ENCODE data around the gene ARSG. TPM values are rescaled to one million over a fixed set of nuclear protein-coding genes. Genes with fewer than 3 reads are reported as not detected.

Gene ARSG
- polyA plus RNA-seq, 3 donors: 15.5 to 19.3 (median 19.2) TPM

DNA sequence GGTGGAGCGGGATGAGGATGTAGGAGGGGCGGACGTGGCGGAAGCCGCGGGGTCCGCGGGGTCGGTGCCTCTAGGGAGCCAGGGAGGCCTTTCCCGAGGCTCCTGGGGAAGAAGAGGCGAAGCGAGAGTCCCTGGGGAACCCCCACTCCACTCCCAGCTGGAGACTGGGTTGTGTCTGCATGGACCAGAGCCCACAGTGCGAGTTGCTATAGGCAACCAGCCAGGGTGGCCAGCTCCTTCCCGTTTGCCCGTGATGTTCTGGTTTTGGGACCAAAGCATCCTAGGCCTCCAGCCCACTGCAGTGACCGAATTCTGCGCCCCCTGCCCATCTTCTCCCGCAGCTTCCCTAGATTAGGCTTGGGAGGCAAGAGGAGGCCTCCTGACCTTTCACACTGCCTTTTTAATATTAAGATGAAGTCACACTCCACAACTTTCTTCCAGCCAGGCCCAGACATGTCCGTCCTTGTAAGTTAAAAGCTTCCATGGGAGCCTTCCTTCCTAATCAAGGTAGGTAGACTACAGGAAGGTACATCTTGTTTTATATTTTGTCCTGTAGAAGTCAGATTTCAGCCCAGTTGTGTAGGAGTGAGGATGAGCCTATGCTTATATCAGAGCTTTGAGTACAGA, 43.0 kb upstream of the ARSG start:
- Histone ChIP-seq H3K9ac (ENCODE audit: insufficient read depth, low read length, poor library complexity, severe bottlenecking) (peak overlapping the region; percentile 89), H3K27ac (ENCODE audit: low read depth in 1 of 2, low read length in 2 of 2) (peak overlapping the region; percentile 86 to 97), H3K4me1 (ENCODE audit: control insufficient read depth in 1 of 2, insufficient read depth in 2 of 2, low read length in 2 of 2) (peaks cover 29 to 33% of the 10 kb centered on the region in 2 donors), H3K4me2 (replicated peaks; ENCODE audit: extremely low read depth, low read length, poor library complexity, severe bottlenecking) (peak overlapping the region; percentile 82), H3K27me3 (ENCODE audit: control insufficient read depth in 2 of 2, insufficient read depth in 2 of 2, low read length in 2 of 2) (no peaks in the 10 kb centered on the region), H3K36me3 (replicated peaks in 1 of 2; ENCODE audit: control insufficient read depth in 1 of 2, insufficient read depth in 2 of 2, low read length in 2 of 2) (peaks cover 0 to 8% of the 10 kb centered on the region in 2 donors), H3K9me3 (replicated peaks in 1 of 2; ENCODE audit: control insufficient read depth in 1 of 2, insufficient read depth in 1 of 2, low read length in 2 of 2) (no peaks in the 10 kb centered on the region), H2AFZ (ENCODE audit: insufficient read depth, low read depth, low read length, poor library complexity, severe bottlenecking) (peak overlapping the region; percentile 44), H3K79me2 (ENCODE audit: insufficient read depth, low read length) (no peaks in the 10 kb centered on the region), H3K4me3 (replicated peaks in 1 of 3; ENCODE audit: low read depth in 2 of 3, low read length in 3 of 3) (peak overlapping the region; percentile 61 to 77 (median 70)), H4K20me1 (ENCODE audit: insufficient read depth, low read length) (no peaks in the 10 kb centered on the region)
- WGBS (ENCODE audit: insufficient coverage): 0% methylated on average over 14 of the region's 19 CpGs
- TF ChIP-seq, protein P1, sequence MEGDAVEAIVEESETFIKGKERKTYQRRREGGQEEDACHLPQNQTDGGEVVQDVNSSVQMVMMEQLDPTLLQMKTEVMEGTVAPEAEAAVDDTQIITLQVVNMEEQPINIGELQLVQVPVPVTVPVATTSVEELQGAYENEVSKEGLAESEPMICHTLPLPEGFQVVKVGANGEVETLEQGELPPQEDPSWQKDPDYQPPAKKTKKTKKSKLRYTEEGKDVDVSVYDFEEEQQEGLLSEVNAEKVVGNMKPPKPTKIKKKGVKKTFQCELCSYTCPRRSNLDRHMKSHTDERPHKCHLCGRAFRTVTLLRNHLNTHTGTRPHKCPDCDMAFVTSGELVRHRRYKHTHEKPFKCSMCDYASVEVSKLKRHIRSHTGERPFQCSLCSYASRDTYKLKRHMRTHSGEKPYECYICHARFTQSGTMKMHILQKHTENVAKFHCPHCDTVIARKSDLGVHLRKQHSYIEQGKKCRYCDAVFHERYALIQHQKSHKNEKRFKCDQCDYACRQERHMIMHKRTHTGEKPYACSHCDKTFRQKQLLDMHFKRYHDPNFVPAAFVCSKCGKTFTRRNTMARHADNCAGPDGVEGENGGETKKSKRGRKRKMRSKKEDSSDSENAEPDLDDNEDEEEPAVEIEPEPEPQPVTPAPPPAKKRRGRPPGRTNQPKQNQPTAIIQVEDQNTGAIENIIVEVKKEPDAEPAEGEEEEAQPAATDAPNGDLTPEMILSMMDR (IDR thresholded peaks at IDR 0.05): no peak
- Mint-ChIP-seq H3K4me1 (peaks cover 35% of the 10 kb centered on the region), H3K27me3 (ENCODE audit: low read depth in 3 of 3) (peaks cover 2 to 10% (median 3%) of the 10 kb centered on the region in 3 donors), H3K9me3 (peaks cover 0 to 2% (median 0%) of the 10 kb centered on the region in 7 donors), H3K4me3 (peak overlapping the region; percentile 83 to 92), H3K36me3 (peaks cover 21 to 27% of the 10 kb centered on the region in 2 donors), H3K27ac (peak overlapping the region; percentile 91 to 99 (median 97))
- intact Hi-C loops (cut with micrococcal nuclease): loop anchor here (5.0 kb wide), 4 partner anchors 41 to 209 kb away; partner anchors contain the start of genes ARSG (in 1 of the 2), SLC16A6 (in 1 of the 2) and WIPI1 (in 1 of the 2)
- peak; percentile 47 to 74 (median 61) for DNase-seq

- Mint-ChIP-seq H3K4me3 (peak overlapping the region; percentile 83 to 92), H3K27me3 (ENCODE audit: low read depth in 3 of 3) (peaks cover 3 to 10% (median 6%) of the 10 kb centered on the region in 3 donors), H3K36me3 (peaks cover 26 to 32% of the 10 kb centered on the region in 2 donors), H3K4me1 (peaks cover 40% of the 10 kb centered on the region), H3K9me3 (peaks cover 0 to 2% (median 0%) of the 10 kb centered on the region in 7 donors), H3K27ac (peak overlapping the region; percentile 91 to 99 (median 97))
- peak; percentile 65 to 84 (median 82) for DNase-seq
- WGBS (ENCODE audit: insufficient coverage): 0% methylated on average over 1 of the region's 5 CpGs
- H2AFZ ChIP-seq (ENCODE audit: insufficient read depth, low read depth, low read length, poor library complexity, severe bottlenecking): no peak overlapping the region
- H3K9ac ChIP-seq (ENCODE audit: insufficient read depth, low read length, poor library complexity, severe bottlenecking): peak overlapping the region; percentile 89
- H3K9me3 ChIP-seq (replicated peaks in 1 of 2; ENCODE audit: control insufficient read depth in 1 of 2, insufficient read depth in 1 of 2, low read length in 2 of 2): no peaks in the 10 kb centered on the region
- intact Hi-C loops (cut with micrococcal nuclease): loop anchor here (5.0 kb wide), 4 partner anchors 42 to 208 kb away; partner anchors contain the start of genes ARSG (in 1 of the 2), SLC16A6 (in 1 of the 2) and WIPI1 (in 1 of the 2)
- peak overlapping the region; percentile 70 to 97 for H3K27ac ChIP-seq (ENCODE audit: low read depth in 1 of 2, low read length in 2 of 2)
- H4K20me1 ChIP-seq (ENCODE audit: insufficient read depth, low read length): no peaks in the 10 kb centered on the region
- H3K36me3 ChIP-seq (replicated peaks in 1 of 2; ENCODE audit: control insufficient read depth in 1 of 2, insufficient read depth in 2 of 2, low read length in 2 of 2): peaks cover 0 to 8% of the 10 kb centered on the region in 2 donors
- H3K4me1 ChIP-seq (ENCODE audit: control insufficient read depth in 1 of 2, insufficient read depth in 2 of 2, low read length in 2 of 2): peaks cover 29 to 33% of the 10 kb centered on the region in 2 donors
- H3K27me3 ChIP-seq (ENCODE audit: control insufficient read depth in 2 of 2, insufficient read depth in 2 of 2, low read length in 2 of 2): no peaks in the 10 kb centered on the region
- TF ChIP-seq, protein P1 (IDR thresholded peaks at IDR 0.05): no peak
- peak overlapping the region in 1 of 3 experiments; percentile 77 for H3K4me3 ChIP-seq (replicated peaks in 1 of 3; ENCODE audit: low read depth in 2 of 3, low read length in 3 of 3)
- peak overlapping the region; percentile 82 for H3K4me2 ChIP-seq (replicated peaks; ENCODE audit: extremely low read depth, low read length, poor library complexity, severe bottlenecking)
- no peaks in the 10 kb centered on the region for H3K79me2 ChIP-seq (ENCODE audit: insufficient read depth, low read length)
Observed at GRCh38 chr17:68248891-68249290, 42.4 kb upstream of the ARSG start.
